ENCODE data around the gene PKN1. TPM values are rescaled to one million over a fixed set of nuclear protein-coding genes. Genes with fewer than 3 reads are reported as not detected.

PKN1 gene
- total RNA-seq, 1 donor from 2014 or later: 85.9 TPM

DNA sequence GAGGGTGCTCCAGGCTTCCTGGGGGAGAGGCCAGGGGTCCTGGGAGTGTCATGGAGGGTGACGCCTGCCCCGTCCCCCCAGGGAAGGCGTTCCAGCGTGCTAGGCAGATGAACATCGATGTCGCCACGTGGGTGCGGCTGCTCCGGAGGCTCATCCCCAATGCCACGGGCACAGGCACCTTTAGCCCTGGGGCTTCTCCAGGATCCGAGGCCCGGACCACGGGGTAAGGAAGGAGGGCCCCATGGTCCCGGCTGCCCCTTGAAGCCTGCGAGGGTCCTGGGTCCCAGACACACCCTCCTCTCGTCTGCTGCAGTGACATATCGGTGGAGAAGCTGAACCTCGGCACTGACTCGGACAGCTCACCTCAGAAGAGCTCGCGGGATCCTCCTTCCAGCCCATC lies 30.6 kb downstream of the PKN1 start:
- TF ChIP-seq, protein P1, sequence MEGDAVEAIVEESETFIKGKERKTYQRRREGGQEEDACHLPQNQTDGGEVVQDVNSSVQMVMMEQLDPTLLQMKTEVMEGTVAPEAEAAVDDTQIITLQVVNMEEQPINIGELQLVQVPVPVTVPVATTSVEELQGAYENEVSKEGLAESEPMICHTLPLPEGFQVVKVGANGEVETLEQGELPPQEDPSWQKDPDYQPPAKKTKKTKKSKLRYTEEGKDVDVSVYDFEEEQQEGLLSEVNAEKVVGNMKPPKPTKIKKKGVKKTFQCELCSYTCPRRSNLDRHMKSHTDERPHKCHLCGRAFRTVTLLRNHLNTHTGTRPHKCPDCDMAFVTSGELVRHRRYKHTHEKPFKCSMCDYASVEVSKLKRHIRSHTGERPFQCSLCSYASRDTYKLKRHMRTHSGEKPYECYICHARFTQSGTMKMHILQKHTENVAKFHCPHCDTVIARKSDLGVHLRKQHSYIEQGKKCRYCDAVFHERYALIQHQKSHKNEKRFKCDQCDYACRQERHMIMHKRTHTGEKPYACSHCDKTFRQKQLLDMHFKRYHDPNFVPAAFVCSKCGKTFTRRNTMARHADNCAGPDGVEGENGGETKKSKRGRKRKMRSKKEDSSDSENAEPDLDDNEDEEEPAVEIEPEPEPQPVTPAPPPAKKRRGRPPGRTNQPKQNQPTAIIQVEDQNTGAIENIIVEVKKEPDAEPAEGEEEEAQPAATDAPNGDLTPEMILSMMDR (IDR thresholded peaks at IDR 0.05; ENCODE audit: unreplicated experiment): no peak
- Mint-ChIP-seq H3K4me1 (no peaks in the 10 kb centered on the region), H3K27me3 (ENCODE audit: low read depth) (no peaks in the 10 kb centered on the region), H3K36me3 (peaks cover 19% of the 10 kb centered on the region), H3K27ac (no peak overlapping the region), H3K4me3 (no peak overlapping the region), H3K9me3 (no peaks in the 10 kb centered on the region)
- DNase-seq (ENCODE audit: low spot score in 2 of 2, unreplicated experiment in 2 of 2): no peak

DNA sequence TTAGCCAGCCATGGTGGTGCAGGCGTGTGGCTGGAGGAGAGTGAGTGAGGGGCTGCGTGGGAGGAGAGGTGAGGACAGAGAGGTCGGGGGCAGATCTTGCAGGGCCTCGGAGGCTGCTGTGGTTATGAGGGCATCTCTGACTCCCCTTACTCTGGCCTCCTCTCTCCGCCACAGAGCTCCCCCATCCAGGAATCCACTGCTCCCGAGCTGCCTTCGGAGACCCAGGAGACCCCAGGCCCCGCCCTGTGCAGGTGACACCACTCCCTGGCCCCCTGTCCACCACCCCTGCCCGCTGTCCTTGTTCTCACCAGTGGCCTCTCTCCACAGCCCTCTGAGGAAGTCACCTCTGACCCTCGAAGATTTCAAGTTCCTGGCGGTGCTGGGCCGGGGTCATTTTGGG lies 34.3 kb downstream of the PKN1 start:
- DNase-seq (ENCODE audit: low spot score in 2 of 2, unreplicated experiment in 2 of 2): no peak
- no peaks in the 10 kb centered on the region for H3K4me1 Mint-ChIP-seq
- no peak overlapping the region for H3K27ac Mint-ChIP-seq
- H3K36me3 Mint-ChIP-seq: peaks cover 13% of the 10 kb centered on the region
- no peak overlapping the region for H3K4me3 Mint-ChIP-seq
- H3K27me3 Mint-ChIP-seq (ENCODE audit: low read depth): no peaks in the 10 kb centered on the region
- no peaks in the 10 kb centered on the region for H3K9me3 Mint-ChIP-seq
- TF ChIP-seq, protein P1 (IDR thresholded peaks at IDR 0.05; ENCODE audit: unreplicated experiment): no peak

DNA sequence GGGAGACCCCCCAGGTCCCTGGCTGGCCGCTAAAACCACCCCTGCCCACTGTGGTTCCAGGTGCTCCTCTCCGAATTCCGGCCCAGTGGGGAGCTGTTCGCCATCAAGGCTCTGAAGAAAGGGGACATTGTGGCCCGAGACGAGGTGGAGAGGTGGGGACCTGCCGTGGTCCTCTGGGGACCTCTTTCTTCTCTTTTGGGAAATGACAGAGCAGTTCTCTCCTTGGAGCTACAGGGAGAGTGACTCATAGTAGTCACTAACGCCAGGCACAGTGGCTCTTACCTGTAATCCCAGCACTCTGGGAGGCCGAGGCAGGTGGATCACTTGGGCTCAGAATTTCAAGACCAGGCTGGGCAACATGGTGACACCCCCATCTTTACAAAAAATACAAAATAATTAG lies 34.7 kb downstream of the PKN1 start:
- H3K36me3 Mint-ChIP-seq: peaks cover 13% of the 10 kb centered on the region
- H3K4me3 Mint-ChIP-seq: no peak overlapping the region
- no peak overlapping the region for H3K27ac Mint-ChIP-seq
- peaks cover 1% of the 10 kb centered on the region for H3K4me1 Mint-ChIP-seq
- no peaks in the 10 kb centered on the region for H3K9me3 Mint-ChIP-seq
- DNase-seq (ENCODE audit: low spot score in 2 of 2, unreplicated experiment in 2 of 2): no peak
- H3K27me3 Mint-ChIP-seq (ENCODE audit: low read depth): no peaks in the 10 kb centered on the region
- TF ChIP-seq, protein P1 (IDR thresholded peaks at IDR 0.05; ENCODE audit: unreplicated experiment): no peak

DNA sequence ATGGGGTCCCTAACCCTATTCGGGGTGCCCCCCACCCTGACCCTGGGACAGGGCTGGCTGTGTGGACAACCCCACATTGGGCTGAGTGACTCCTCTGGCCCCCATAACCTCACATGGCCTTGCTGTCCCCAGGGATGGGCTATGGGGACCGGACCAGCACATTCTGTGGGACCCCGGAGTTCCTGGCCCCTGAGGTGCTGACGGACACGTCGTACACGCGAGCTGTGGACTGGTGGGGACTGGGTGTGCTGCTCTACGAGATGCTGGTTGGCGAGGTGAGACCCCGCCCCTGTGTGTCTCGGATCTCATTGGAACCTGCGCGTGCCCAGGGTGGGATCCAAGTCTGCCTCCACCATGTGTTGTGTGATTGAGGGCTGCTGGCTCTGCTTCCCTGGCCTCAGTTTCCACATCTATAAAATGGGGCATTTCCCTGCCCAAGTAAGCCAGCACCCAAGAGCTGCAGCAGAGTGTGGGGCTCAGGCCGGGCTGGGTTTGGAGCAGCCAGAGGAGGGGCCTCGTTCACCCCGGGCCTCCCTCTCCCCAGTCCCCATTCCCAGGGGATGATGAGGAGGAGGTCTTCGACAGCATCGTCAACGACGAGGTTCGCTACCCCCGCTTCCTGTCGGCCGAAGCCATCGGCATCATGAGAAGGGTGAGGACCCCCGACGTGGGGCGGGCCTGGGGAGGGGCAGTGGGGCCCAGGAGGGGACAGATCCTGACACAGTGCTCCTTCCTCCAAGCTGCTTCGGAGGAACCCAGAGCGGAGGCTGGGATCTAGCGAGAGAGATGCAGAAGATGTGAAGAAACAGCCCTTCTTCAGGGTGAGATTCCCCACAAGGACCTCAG lies 37.1 kb downstream of the PKN1 start:
- H3K27ac Mint-ChIP-seq: no peak overlapping the region
- H3K4me1 Mint-ChIP-seq: peaks cover 12% of the 10 kb centered on the region
- DNase-seq (ENCODE audit: low spot score in 2 of 2, unreplicated experiment in 2 of 2): no peak
- TF ChIP-seq, protein P1 (IDR thresholded peaks at IDR 0.05; ENCODE audit: unreplicated experiment): no peak
- no peaks in the 10 kb centered on the region for H3K27me3 Mint-ChIP-seq (ENCODE audit: low read depth)
- H3K36me3 Mint-ChIP-seq: peaks cover 8% of the 10 kb centered on the region
- H3K4me3 Mint-ChIP-seq: no peak overlapping the region
- no peaks in the 10 kb centered on the region for H3K9me3 Mint-ChIP-seq

DNA sequence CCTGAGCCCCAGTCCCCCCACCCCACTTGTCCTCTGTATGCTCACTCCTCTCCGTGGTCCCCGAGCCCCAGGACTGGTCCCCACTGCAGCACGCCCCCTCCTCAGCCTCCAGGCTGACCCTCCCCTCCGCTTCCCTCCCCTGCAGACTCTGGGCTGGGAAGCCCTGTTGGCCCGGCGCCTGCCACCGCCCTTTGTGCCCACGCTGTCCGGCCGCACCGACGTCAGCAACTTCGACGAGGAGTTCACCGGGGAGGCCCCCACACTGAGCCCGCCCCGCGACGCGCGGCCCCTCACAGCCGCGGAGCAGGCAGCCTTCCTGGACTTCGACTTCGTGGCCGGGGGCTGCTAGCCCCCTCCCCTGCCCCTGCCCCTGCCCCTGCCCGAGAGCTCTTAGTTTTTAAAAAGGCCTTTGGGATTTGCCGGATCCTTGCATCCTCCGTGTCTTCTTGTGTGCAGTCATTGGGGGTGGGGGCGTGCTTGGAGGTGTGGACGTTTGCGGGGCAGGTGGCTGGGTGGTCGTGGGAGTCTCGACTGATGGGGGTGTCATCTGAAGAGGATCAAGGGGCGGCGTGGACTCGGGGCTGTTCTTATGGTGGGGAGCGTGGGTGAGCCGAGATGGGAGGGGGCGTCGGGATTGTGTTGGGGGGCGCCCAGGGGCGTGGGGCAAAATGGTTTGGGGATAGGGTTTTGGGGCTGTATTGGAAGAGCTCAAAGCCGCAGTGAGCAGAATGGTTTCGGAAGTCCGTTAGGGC lies 38.5 kb downstream of the PKN1 start:
- Mint-ChIP-seq H3K27me3 (ENCODE audit: low read depth) (no peaks in the 10 kb centered on the region), H3K27ac (no peak overlapping the region), H3K9me3 (no peaks in the 10 kb centered on the region), H3K4me1 (peaks cover 25% of the 10 kb centered on the region), H3K4me3 (peak overlapping the region; percentile 24), H3K36me3 (peaks cover 6% of the 10 kb centered on the region)
- TF ChIP-seq, protein P1 (IDR thresholded peaks at IDR 0.05; ENCODE audit: unreplicated experiment): no peak
- DNase-seq (ENCODE audit: low spot score in 2 of 2, unreplicated experiment in 2 of 2): no peak

Measured in mesothelial cell of epicardium (in vitro differentiated cells).